GM12878 (cell line): Measurements from ENCODE around the gene GJA5. TPM values are rescaled to one million over a fixed set of nuclear protein-coding genes. Genes with fewer than 3 reads are reported as not detected.

Experiments
- ATAC-seq: fragments of 200-7000 bp; cut with Tn5 transposase; 3 replicates; pipeline ENCODE4 v1.9.1; 2020; ENCODE audit warnings: mild to moderate bottlenecking, moderate library complexity
- BruUV-seq: library from RNA; stranded (reverse); fragments of 400-500 nt; replicated peaks from 2 replicates; lab custom pipeline; 2021; lab: Mats Ljungman, UMichigan
- CTCF ChIA-PET: fragments of 300-600 bp; sonication (Branson Sonifier 250); formaldehyde crosslinking; extraction: SDS; loops from one replicate; lab custom pipeline; 2021; ENCODE audit warnings: inconsistent platforms; lab: Yijun Ruan, JAX
- POLR2A ChIA-PET: fragments of 350-600 bp; formaldehyde crosslinking; extraction: SDS; loops from one replicate; lab custom pipeline; 2021; ENCODE audit warnings: inconsistent platforms; lab: Charles Lee
- RAD21 ChIA-PET: fragments of 300-600 bp; sonication (Branson Sonifier 250); formaldehyde crosslinking; loops from one replicate; lab custom pipeline; 2023; ENCODE audit warnings: antibody characterized with exemption; ENCODE audit not compliant: unreplicated experiment; lab: Charles Lee
- SMC1A ChIA-PET: fragments of 300-600 bp; sonication (Branson Sonifier 250); formaldehyde crosslinking; loops from one replicate; lab custom pipeline; 2023; ENCODE audit not compliant: unreplicated experiment, uncharacterized antibody; lab: Charles Lee
- DNase-seq: peaks from one replicate; pipeline ENCODE4 v3.0.0-alpha.2; 2011; ENCODE audit warnings: low read depth, low spot score
- FAIRE-seq: peaks from 3 replicates; lab custom pipeline; 2011; peaks lifted over from hg19 to GRCh38; lab: Jason Lieb, UNC
- H2AFZ ChIP-seq: 2 replicates; pipeline ENCODE4 v1.6.0; 2011; ENCODE audit warnings: low read depth, low read length, control low read depth; ENCODE audit not compliant: control insufficient read depth
- H3K27ac ChIP-seq: 2 replicates; pipeline ENCODE4 v1.5.1; 2011; ENCODE audit warnings: control low read depth; ENCODE audit not compliant: control insufficient read depth, insufficient read depth
- H3K27me3 ChIP-seq, 2 experiments: replicated peaks in 1 of 2; 2 replicates each; pipeline versions ENCODE4 v1.6.0 to v1.6.1; 2011; ENCODE audit warnings: low read length in 1 of 2; ENCODE audit not compliant: control insufficient read depth in 2 of 2, insufficient read depth in 2 of 2
- H3K36me3 ChIP-seq, 2 experiments: 2 replicates each; pipeline ENCODE4 v1.5.1; 2011; ENCODE audit warnings: low read length in 1 of 2; ENCODE audit not compliant: control insufficient read depth in 2 of 2, insufficient read depth in 2 of 2
- H3K4me1 ChIP-seq: 2 replicates; pipeline ENCODE4 v1.6.1; 2011; ENCODE audit warnings: mild to moderate bottlenecking, low read length, moderate library complexity, mixed read lengths; ENCODE audit not compliant: control insufficient read depth, insufficient read depth
- H3K4me2 ChIP-seq: 2 replicates; pipeline ENCODE4 v1.6.0; 2011; ENCODE audit warnings: control low read depth; ENCODE audit not compliant: control insufficient read depth, insufficient read depth
- H3K4me3 ChIP-seq: fragments of 200-600 bp; sonication (generic); 2 replicates; pipeline ENCODE4 v1.5.1; 2016
- H3K79me2 ChIP-seq: 2 replicates; pipeline ENCODE4 v1.6.0; 2011; ENCODE audit warnings: low read length; ENCODE audit not compliant: control insufficient read depth, insufficient read depth
- H3K9ac ChIP-seq: 2 replicates; pipeline ENCODE4 v1.8.0; 2011; ENCODE audit warnings: low read length, control low read depth, mixed read lengths; ENCODE audit not compliant: control insufficient read depth, insufficient read depth
- H3K9me3 ChIP-seq: replicated peaks from 3 replicates; pipeline ENCODE4 v1.5.1; 2011; ENCODE audit warnings: mild to moderate bottlenecking, low read length; ENCODE audit not compliant: control insufficient read depth, insufficient read depth
- H4K20me1 ChIP-seq: 2 replicates; pipeline ENCODE4 v1.6.0; 2011; ENCODE audit not compliant: control insufficient read depth, insufficient read depth
- CREM ChIP-seq: IDR thresholded peaks from 2 replicates; pipeline ENCODE4 v1.6.1; 2014; ENCODE audit warnings: antibody characterized with exemption, low read depth
- ESRRA ChIP-seq: IDR thresholded peaks from 2 replicates; pipeline ENCODE4 v1.6.1; 2012; ENCODE audit warnings: mild to moderate bottlenecking, low read length, improper control_type of control experiment
- ETV6 ChIP-seq, 2 experiments: fragments of 450-650 bp in 1 of 2; IDR thresholded peaks in 1 of 2; conservative IDR thresholded peaks in 1 of 2; 2 replicates each; pipeline ENCODE4 v1.6.1; 2014; ENCODE audit warnings: antibody characterized with exemption in 1 of 2, borderline replicate concordance in 1 of 2, low read depth in 1 of 2, mild to moderate bottlenecking in 1 of 2, moderate library complexity in 1 of 2
- HDAC2 ChIP-seq: fragments of 200-600 bp; sonication (generic); IDR thresholded peaks from 2 replicates; pipeline ENCODE4 v1.6.1; 2017
- HDAC6 ChIP-seq: fragments of 200-600 bp; sonication (generic); IDR thresholded peaks from one replicate; pipeline ENCODE4 v1.8.0; 2017; ENCODE audit warnings: antibody characterized with exemption; ENCODE audit not compliant: unreplicated experiment
- MTA2 ChIP-seq: fragments of 450-650 bp; IDR thresholded peaks from 2 replicates; pipeline ENCODE4 v1.6.1; 2016; ENCODE audit warnings: low read depth, mild to moderate bottlenecking, moderate library complexity
- NR2C1 ChIP-seq: fragments of 450-650 bp; IDR thresholded peaks from 2 replicates; pipeline ENCODE4 v1.6.1; 2017; ENCODE audit warnings: antibody characterized with exemption, mild to moderate bottlenecking, moderate library complexity
- NR2F1 ChIP-seq: fragments of 450-650 bp; conservative IDR thresholded peaks from 2 replicates; pipeline ENCODE4 v1.6.1; 2017; ENCODE audit warnings: mild to moderate bottlenecking
- PAX8 ChIP-seq: fragments of 450-650 bp; IDR thresholded peaks from 2 replicates; pipeline ENCODE4 v1.6.1; 2017; ENCODE audit warnings: mild to moderate bottlenecking, moderate library complexity
- RUNX3 ChIP-seq: IDR thresholded peaks from 2 replicates; pipeline ENCODE4 v1.6.1; 2012; ENCODE audit warnings: low read length, inconsistent platforms
- ZNF217 ChIP-seq: fragments of 450-650 bp; IDR thresholded peaks from 2 replicates; pipeline ENCODE4 v1.6.1; 2017; ENCODE audit warnings: antibody characterized with exemption, mild to moderate bottlenecking
- ZNF274 ChIP-seq: IDR thresholded peaks from one replicate; pipeline ENCODE4 v1.8.0; 2011; ENCODE audit not compliant: insufficient read length, insufficient read depth
- WGBS: methylation state at CpG from one replicate; pipeline ENCODE4 v1.1.6; 2016; ENCODE audit warnings: low lambda C conversion rate; ENCODE audit not compliant: insufficient replicate concordance, insufficient coverage; ENCODE audit errors: missing lambda C conversion rate; 5-methylcytosine and 5-hydroxymethylcytosine counted together
- in situ Hi-C: fragments of 300-500 bp; cut with MboI; formaldehyde crosslinking; loops from 9 replicates; pipeline ENCODE4 v1.14.3; 2018; ENCODE audit warnings: mixed read lengths
- intact Hi-C: fragments of 100-400 bp; cut with micrococcal nuclease; formaldehyde crosslinking; loops from one replicate; pipeline ENCODE4 v1.14.2; 2022; ENCODE audit not compliant: unreplicated experiment
- polyA plus RNA-seq, 11 experiments: library from polyadenylated mRNA; depleted of rRNA in 4 of 11; unstranded in 6 of 11; stranded (reverse) in 5 of 11; fragments of >200 nt; fragmentation: Nextera tagmentation in 4 of 11; fragmentation: Illumina TruSeq in 1 of 11; extraction: Ambion mirVana in 4 of 11; extraction: Trizol in 1 of 11; gene quantifications; 1 replicate in 1 of 11; 2 replicates in 10 of 11; pipeline versions ENCODE4 v1.2.1 to v1.2.3, GENCODE V29; 2011 to 2016; ENCODE audit warnings: inconsistent platforms in 2 of 11, missing spikeins in 2 of 11, low read depth in 1 of 11
- total RNA-seq, 4 experiments: library from RNA; depleted of rRNA in 3 of 4; stranded (reverse); fragments of >200 nt in 3 of 4; fragmentation: Illumina TruSeq in 1 of 4; extraction: Trizol in 1 of 4; gene quantifications; 2 replicates each; pipeline versions ENCODE4 v1.2.1 to v1.2.3, GENCODE V29; 2013 to 2021
- TF ChIP-seq, protein P1 (sequence below): IDR thresholded peaks from 2 replicates; pipeline ENCODE4 v1.6.1; 2011; ENCODE audit warnings: borderline replicate concordance, low read depth, mild to moderate bottlenecking, moderate library complexity, low read length; ENCODE audit not compliant: insufficient read depth, poor library complexity, severe bottlenecking
- TF ChIP-seq, protein P2 (sequence below): IDR thresholded peaks from 2 replicates; pipeline ENCODE4 v1.6.1; 2012; ENCODE audit warnings: low read depth, low read length, improper control_type of control experiment
- TF ChIP-seq, protein P3 (sequence below): fragments of 450-650 bp; formaldehyde crosslinking; IDR thresholded peaks from 2 replicates; pipeline ENCODE4 v1.4.0; 2022; ENCODE audit warnings: mild to moderate bottlenecking, moderate library complexity
- TF ChIP-seq, protein P4 (sequence below): fragments of 450-650 bp; IDR thresholded peaks from 2 replicates; pipeline ENCODE4 v1.6.1; 2016; ENCODE audit warnings: mild to moderate bottlenecking, moderate library complexity, borderline replicate concordance

The GJA5 gene
- total and polyA plus RNA-seq, 10 of the 15 experiments (the other 5 are each of a cell fraction or from before 2014, with no cell fraction given): not detected

DNA sequence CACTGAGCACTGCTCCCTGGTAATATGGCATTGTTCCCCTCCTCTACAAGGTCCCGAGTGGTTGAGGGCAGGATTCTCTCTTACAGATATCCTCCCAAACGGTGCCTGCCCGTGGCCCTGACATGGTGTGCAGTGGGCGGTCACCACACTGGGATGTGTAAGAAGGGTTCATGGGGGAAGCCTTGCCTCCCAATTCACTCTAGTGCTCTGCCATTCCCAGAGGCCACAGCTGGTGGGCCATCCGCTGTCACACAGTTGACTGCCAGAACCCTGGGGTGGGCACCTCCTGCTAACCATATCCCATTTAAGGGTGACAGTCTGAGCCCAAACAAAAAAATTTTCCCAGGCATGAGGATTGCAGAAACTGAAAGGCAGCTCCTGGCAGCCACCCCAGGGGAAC lies 9.1 kb downstream of the GJA5 start:
- no peak overlapping the region for H3K4me3 ChIP-seq
- no peak overlapping the region for H3K4me2 ChIP-seq
- no peaks in the 10 kb centered on the region for H3K79me2 ChIP-seq
- no peaks in the 10 kb centered on the region for H3K36me3 ChIP-seq
- POLR2A ChIA-PET: no interaction called here
- no peak overlapping the region for H3K9ac ChIP-seq
- FAIRE-seq (no peak), DNase-seq (no peak), ATAC-seq (no peak)
- no peaks in the 10 kb centered on the region for H3K4me1 ChIP-seq
- CTCF ChIA-PET: no interaction called here
- H3K27me3 ChIP-seq: no peaks in the 10 kb centered on the region
- no TSS peak for BruUV-seq
- intact Hi-C loops (no loop called here), in situ Hi-C loops (no loop called here)
- WGBS: 36% methylated on average over 5 of the region's 5 CpGs
- no peak overlapping the region for H2AFZ ChIP-seq
- SMC1A ChIA-PET: interaction anchor here (0.7 kb wide), 1 partner anchor 208 kb away, joined by 3 read pairs; no protein-coding TSS in a partner anchor
- no peaks in the 10 kb centered on the region for H4K20me1 ChIP-seq
- H3K27ac ChIP-seq: no peak overlapping the region
- RAD21 ChIA-PET: no interaction called here
- no peaks in the 10 kb centered on the region for H3K9me3 ChIP-seq
- TF ChIP-seq, protein P1, sequence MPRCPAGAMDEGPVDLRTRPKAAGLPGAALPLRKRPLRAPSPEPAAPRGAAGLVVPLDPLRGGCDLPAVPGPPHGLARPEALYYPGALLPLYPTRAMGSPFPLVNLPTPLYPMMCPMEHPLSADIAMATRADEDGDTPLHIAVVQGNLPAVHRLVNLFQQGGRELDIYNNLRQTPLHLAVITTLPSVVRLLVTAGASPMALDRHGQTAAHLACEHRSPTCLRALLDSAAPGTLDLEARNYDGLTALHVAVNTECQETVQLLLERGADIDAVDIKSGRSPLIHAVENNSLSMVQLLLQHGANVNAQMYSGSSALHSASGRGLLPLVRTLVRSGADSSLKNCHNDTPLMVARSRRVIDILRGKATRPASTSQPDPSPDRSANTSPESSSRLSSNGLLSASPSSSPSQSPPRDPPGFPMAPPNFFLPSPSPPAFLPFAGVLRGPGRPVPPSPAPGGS: no peak
- TF ChIP-seq RUNX3 (no peak), ZNF274 (no peak), PAX8 (no peak), ZNF217 (no peak), NR2F1 (no peak), HDAC6 (no peak), CREM (no peak), ESRRA (no peak), NR2C1 (no peak), MTA2 (no peak), ETV6 (conservative IDR thresholded peaks at IDR 0.05 in 1 of 2, IDR thresholded peaks at IDR 0.05 in 1 of 2; ENCODE audit: borderline replicate concordance in 1 of 2, low read depth in 1 of 2) (no peak), HDAC2 (no peak)
- TF ChIP-seq, protein P2, sequence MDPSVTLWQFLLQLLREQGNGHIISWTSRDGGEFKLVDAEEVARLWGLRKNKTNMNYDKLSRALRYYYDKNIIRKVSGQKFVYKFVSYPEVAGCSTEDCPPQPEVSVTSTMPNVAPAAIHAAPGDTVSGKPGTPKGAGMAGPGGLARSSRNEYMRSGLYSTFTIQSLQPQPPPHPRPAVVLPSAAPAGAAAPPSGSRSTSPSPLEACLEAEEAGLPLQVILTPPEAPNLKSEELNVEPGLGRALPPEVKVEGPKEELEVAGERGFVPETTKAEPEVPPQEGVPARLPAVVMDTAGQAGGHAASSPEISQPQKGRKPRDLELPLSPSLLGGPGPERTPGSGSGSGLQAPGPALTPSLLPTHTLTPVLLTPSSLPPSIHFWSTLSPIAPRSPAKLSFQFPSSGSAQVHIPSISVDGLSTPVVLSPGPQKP: no peak
- TF ChIP-seq, protein P3, sequence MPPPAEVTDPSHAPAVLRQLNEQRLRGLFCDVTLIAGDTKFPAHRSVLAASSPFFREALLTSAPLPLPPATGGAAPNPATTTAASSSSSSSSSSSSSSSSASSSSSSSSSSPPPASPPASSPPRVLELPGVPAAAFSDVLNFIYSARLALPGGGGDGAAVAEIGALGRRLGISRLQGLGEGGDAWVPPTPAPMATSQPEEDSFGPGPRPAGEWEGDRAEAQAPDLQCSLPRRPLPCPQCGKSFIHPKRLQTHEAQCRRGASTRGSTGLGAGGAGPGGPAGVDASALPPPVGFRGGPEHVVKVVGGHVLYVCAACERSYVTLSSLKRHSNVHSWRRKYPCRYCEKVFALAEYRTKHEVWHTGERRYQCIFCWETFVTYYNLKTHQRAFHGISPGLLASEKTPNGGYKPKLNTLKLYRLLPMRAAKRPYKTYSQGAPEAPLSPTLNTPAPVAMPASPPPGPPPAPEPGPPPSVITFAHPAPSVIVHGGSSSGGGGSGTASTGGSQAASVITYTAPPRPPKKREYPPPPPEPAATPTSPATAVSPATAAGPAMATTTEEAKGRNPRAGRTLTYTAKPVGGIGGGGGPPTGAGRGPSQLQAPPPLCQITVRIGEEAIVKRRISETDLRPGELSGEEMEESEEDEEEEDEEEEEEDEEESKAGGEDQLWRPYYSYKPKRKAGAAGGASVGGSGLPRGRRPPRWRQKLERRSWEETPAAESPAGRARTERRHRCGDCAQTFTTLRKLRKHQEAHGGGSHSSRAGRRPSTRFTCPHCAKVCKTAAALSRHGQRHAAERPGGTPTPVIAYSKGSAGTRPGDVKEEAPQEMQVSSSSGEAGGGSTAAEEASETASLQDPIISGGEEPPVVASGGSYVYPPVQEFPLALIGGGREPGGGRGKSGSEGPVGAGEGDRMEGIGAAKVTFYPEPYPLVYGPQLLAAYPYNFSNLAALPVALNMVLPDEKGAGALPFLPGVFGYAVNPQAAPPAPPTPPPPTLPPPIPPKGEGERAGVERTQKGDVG (CRISPR knock-in tag): no peak
- TF ChIP-seq, protein P4, sequence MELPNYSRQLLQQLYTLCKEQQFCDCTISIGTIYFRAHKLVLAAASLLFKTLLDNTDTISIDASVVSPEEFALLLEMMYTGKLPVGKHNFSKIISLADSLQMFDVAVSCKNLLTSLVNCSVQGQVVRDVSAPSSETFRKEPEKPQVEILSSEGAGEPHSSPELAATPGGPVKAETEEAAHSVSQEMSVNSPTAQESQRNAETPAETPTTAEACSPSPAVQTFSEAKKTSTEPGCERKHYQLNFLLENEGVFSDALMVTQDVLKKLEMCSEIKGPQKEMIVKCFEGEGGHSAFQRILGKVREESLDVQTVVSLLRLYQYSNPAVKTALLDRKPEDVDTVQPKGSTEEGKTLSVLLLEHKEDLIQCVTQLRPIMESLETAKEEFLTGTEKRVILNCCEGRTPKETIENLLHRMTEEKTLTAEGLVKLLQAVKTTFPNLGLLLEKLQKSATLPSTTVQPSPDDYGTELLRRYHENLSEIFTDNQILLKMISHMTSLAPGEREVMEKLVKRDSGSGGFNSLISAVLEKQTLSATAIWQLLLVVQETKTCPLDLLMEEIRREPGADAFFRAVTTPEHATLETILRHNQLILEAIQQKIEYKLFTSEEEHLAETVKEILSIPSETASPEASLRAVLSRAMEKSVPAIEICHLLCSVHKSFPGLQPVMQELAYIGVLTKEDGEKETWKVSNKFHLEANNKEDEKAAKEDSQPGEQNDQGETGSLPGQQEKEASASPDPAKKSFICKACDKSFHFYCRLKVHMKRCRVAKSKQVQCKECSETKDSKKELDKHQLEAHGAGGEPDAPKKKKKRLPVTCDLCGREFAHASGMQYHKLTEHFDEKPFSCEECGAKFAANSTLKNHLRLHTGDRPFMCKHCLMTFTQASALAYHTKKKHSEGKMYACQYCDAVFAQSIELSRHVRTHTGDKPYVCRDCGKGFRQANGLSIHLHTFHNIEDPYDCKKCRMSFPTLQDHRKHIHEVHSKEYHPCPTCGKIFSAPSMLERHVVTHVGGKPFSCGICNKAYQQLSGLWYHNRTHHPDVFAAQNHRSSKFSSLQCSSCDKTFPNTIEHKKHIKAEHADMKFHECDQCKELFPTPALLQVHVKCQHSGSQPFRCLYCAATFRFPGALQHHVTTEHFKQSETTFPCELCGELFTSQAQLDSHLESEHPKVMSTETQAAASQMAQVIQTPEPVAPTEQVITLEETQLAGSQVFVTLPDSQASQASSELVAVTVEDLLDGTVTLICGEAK: no peak
